SK-N-SH (cell line): ENCODE results near the gene CDH4. TPM values are rescaled to one million over a fixed set of nuclear protein-coding genes. Genes with fewer than 3 reads are reported as not detected.

Experiments used
- CTCF ChIA-PET: fragments of 300-600, 350-600 bp; formaldehyde crosslinking; extraction: SDS; loops from one replicate; lab custom pipeline; 2021; lab: Yijun Ruan, JAX
- POLR2A ChIA-PET: fragments of 350-600 bp; sonication (Branson Sonifier 250); formaldehyde crosslinking; extraction: SDS; loops from one replicate; lab custom pipeline; 2020; ENCODE audit warnings: antibody characterized with exemption, inconsistent platforms; lab: Yijun Ruan, JAX
- DNase-seq: peaks from one replicate; pipeline ENCODE4 v3.0.0; 2012
- H2AFZ ChIP-seq: fragments of 200-600 bp; sonication (generic); 2 replicates; pipeline ENCODE4 v1.8.1; 2016; ENCODE audit warnings: antibody characterized with exemption, mild to moderate bottlenecking, low read depth
- H3F3A ChIP-seq: fragments of 200-600 bp; sonication (generic); replicated peaks from 2 replicates; pipeline ENCODE3; 2016; ENCODE audit warnings: antibody characterized with exemption, mild to moderate bottlenecking; ENCODE audit not compliant: insufficient read depth
- H3K27ac ChIP-seq, 2 experiments: fragments of 200-500 bp in 1 of 2; fragments of 200-600 bp in 1 of 2; sonication (Bioruptor generic) in 1 of 2; sonication (generic), shearing (Covaris generic) in 1 of 2; 2 replicates each; pipeline versions ENCODE4 v1.5.1 to v1.6.1; 2014 to 2016; ENCODE audit warnings: low read depth in 2 of 2, inconsistent platforms in 1 of 2, low read length in 1 of 2, mild to moderate bottlenecking in 1 of 2, mixed read lengths in 1 of 2
- H3K27me3 ChIP-seq: fragments of 200-600 bp; sonication (generic), shearing (Covaris generic); 2 replicates; pipeline ENCODE4 v1.6.1; 2016; ENCODE audit warnings: mixed run types; ENCODE audit not compliant: insufficient read depth
- H3K36me3 ChIP-seq, 2 experiments: fragments of 200-500 bp in 1 of 2; fragments of 200-600 bp in 1 of 2; sonication (Bioruptor generic) in 1 of 2; sonication (generic) in 1 of 2; replicated peaks in 1 of 2; 2 replicates each; pipeline versions ENCODE3 to v1.5.1; 2014 to 2016; ENCODE audit warnings: low read length in 1 of 2, mild to moderate bottlenecking in 1 of 2; ENCODE audit not compliant: insufficient read depth in 2 of 2, control insufficient read depth in 1 of 2
- H3K4me1 ChIP-seq, 2 experiments: fragments of 200-500 bp in 1 of 2; fragments of 200-600 bp in 1 of 2; sonication (Bioruptor generic) in 1 of 2; sonication (generic), shearing (Covaris generic) in 1 of 2; 2 replicates each; pipeline versions ENCODE4 v1.5.1 to v1.6.1; 2014 to 2016; ENCODE audit warnings: low read depth in 1 of 2, low read length in 1 of 2, mixed run types in 1 of 2; ENCODE audit not compliant: insufficient read depth in 2 of 2, control insufficient read depth in 1 of 2
- H3K4me2 ChIP-seq: fragments of 200-600 bp; sonication (generic), shearing (Covaris generic); 2 replicates; pipeline ENCODE4 v1.6.1; 2017; ENCODE audit warnings: mixed run types
- H3K4me3 ChIP-seq, 2 experiments: fragments of 200-500 bp in 1 of 2; fragments of 200-600 bp in 1 of 2; sonication (Bioruptor generic) in 1 of 2; sonication (generic), shearing (Covaris generic) in 1 of 2; 2 replicates each; pipeline versions ENCODE4 v1.5.1 to v1.8.1; 2014 to 2016; ENCODE audit warnings: low read depth in 2 of 2, inconsistent platforms in 1 of 2, low read length in 1 of 2, mild to moderate bottlenecking in 1 of 2, mixed read lengths in 1 of 2, moderate library complexity in 1 of 2
- H3K79me2 ChIP-seq: fragments of 200-600 bp; sonication (generic); 2 replicates; pipeline ENCODE4 v1.8.1; 2017; ENCODE audit warnings: mild to moderate bottlenecking; ENCODE audit not compliant: insufficient read depth
- H3K9ac ChIP-seq: fragments of 200-600 bp; sonication (generic); 2 replicates; pipeline ENCODE4 v1.6.1; 2017; ENCODE audit warnings: mixed run types
- H3K9me2 ChIP-seq: fragments of 200-600 bp; sonication (generic); 2 replicates; pipeline ENCODE4 v1.6.1; 2017; ENCODE audit warnings: mixed run types
- H3K9me3 ChIP-seq: fragments of 200-600 bp; sonication (generic); 2 replicates; pipeline ENCODE4 v1.6.1; 2017; ENCODE audit warnings: mixed run types, mild to moderate bottlenecking, moderate library complexity
- H4K20me1 ChIP-seq: fragments of 200-600 bp; sonication (generic); 2 replicates; pipeline ENCODE4 v1.6.1; 2017; ENCODE audit warnings: mild to moderate bottlenecking, mixed run types; ENCODE audit not compliant: insufficient read depth
- CHD2 ChIP-seq: fragments of 150-350 bp; IDR thresholded peaks from 2 replicates; pipeline ENCODE4 v1.6.1; 2018; ENCODE audit warnings: low read length; ENCODE audit not compliant: partially characterized antibody
- ELF1 ChIP-seq: IDR thresholded peaks from 2 replicates; pipeline ENCODE4 v1.4.0; 2012
- EP300 ChIP-seq, 2 experiments: IDR thresholded peaks; 2 replicates each; pipeline versions ENCODE4 v1.4.0 to v1.6.1; 2012; ENCODE audit warnings: borderline replicate concordance in 1 of 2, low read depth in 1 of 2, low read length in 1 of 2
- FOXM1 ChIP-seq: IDR thresholded peaks from 2 replicates; pipeline ENCODE4 v1.4.0; 2012; ENCODE audit warnings: low read depth, mild to moderate bottlenecking
- GABPA ChIP-seq: IDR thresholded peaks from 2 replicates; pipeline ENCODE4 v1.4.0; 2012; ENCODE audit warnings: low read depth, mild to moderate bottlenecking
- MEF2A ChIP-seq: IDR thresholded peaks from 2 replicates; pipeline ENCODE4 v1.4.0; 2012; ENCODE audit warnings: low read depth, borderline replicate concordance
- NFIC ChIP-seq: IDR thresholded peaks from 2 replicates; pipeline ENCODE4 v1.4.0; 2012; ENCODE audit warnings: borderline replicate concordance
- RCOR1 ChIP-seq: fragments of 150-350 bp; IDR thresholded peaks from 2 replicates; pipeline ENCODE4 v1.6.1; 2017; ENCODE audit warnings: antibody characterized with exemption, low read length
- RXRA ChIP-seq: IDR thresholded peaks from 2 replicates; pipeline ENCODE4 v1.4.0; 2012; ENCODE audit warnings: low read depth, mild to moderate bottlenecking, borderline replicate concordance
- SIN3A ChIP-seq: IDR thresholded peaks from 2 replicates; pipeline ENCODE4 v1.6.1; 2012; ENCODE audit warnings: low read depth, mild to moderate bottlenecking, low read length, moderate library complexity, borderline replicate concordance
- TAF1 ChIP-seq: IDR thresholded peaks from 2 replicates; pipeline ENCODE4 v1.6.1; 2012; ENCODE audit warnings: low read depth, mild to moderate bottlenecking, low read length, moderate library complexity, borderline replicate concordance
- USF1 ChIP-seq: IDR thresholded peaks from 2 replicates; pipeline ENCODE4 v1.4.0; 2012; ENCODE audit warnings: low read depth, borderline replicate concordance
- YY1 ChIP-seq: IDR thresholded peaks from 2 replicates; pipeline ENCODE4 v1.4.0; 2012; ENCODE audit warnings: low read depth, mild to moderate bottlenecking
- ZBTB33 ChIP-seq: IDR thresholded peaks from 2 replicates; pipeline ENCODE4 v1.4.0; 2012; ENCODE audit warnings: low read depth, borderline replicate concordance
- WGBS: methylation state at CpG from one replicate; pipeline ENCODE4 v1.1.6; 2017; ENCODE audit warnings: low lambda C conversion rate; 5-methylcytosine and 5-hydroxymethylcytosine counted together
- polyA plus RNA-seq, 3 experiments: library from polyadenylated mRNA; depleted of rRNA; stranded (reverse); fragments of >200 nt; gene quantifications; 2 replicates each; pipeline ENCODE4 v1.2.3, GENCODE V29; 2012
- TF ChIP-seq, protein P1 (sequence below): fragments of 150-350 bp; IDR thresholded peaks from 2 replicates; pipeline ENCODE4 v1.6.1; 2016; ENCODE audit warnings: mild to moderate bottlenecking, low read depth, low read length

The CDH4 gene
- polyA plus RNA-seq, 1 of the 3 experiments (the other 2 are of a cell fraction) = not detected

- no peak overlapping the region for H3K9ac ChIP-seq
Observed at GRCh38 chr20:61872371-61872900, 620.4 kb downstream of the CDH4 start.

More at GRCh38 chr20:61872371-61872900, 620.4 kb downstream of the CDH4 start:
- Histone ChIP-seq H3K27ac (no peak overlapping the region), H3K4me3 (no peak overlapping the region), H3K4me2 (no peak overlapping the region), H3K9me3 (0 out of 2 replicates have a peak, but pooled peaks cover 4% of the 10 kb centered on the region), H2AFZ (no peak overlapping the region), H3K79me2 (no peaks in the 10 kb centered on the region), H3K27me3 (no peaks in the 10 kb centered on the region), H3K36me3 (no peaks in the 10 kb centered on the region), H3K4me1 (no peaks in the 10 kb centered on the region), H4K20me1 (no peaks in the 10 kb centered on the region), H3F3A (no peaks in the 10 kb centered on the region), H3K9me2 (no peaks in the 10 kb centered on the region)
- 29% methylated on average over 1 of the region's 20 CpGs for WGBS
- CTCF ChIA-PET = interaction anchor here (0.7 to 1.9 kb wide), 2 partner anchors 15 to 24 kb away, joined by 3 to 5 read pairs; no protein-coding TSS in a partner anchor
- DNase-seq = no peak
- POLR2A ChIA-PET = no interaction called here
- TF ChIP-seq FOXM1 (no peak), RCOR1 (no peak), NFIC (no peak), TAF1 (no peak), EP300 (IDR thresholded peaks at IDR 0.05; ENCODE audit: borderline replicate concordance in 1 of 2, low read depth in 1 of 2, low read length in 1 of 2) (no peak), CHD2 (no peak), YY1 (no peak), SIN3A (no peak), ELF1 (no peak), RXRA (no peak), ZBTB33 (no peak), GABPA (no peak), USF1 (no peak), MEF2A (no peak)
- TF ChIP-seq, protein P1, sequence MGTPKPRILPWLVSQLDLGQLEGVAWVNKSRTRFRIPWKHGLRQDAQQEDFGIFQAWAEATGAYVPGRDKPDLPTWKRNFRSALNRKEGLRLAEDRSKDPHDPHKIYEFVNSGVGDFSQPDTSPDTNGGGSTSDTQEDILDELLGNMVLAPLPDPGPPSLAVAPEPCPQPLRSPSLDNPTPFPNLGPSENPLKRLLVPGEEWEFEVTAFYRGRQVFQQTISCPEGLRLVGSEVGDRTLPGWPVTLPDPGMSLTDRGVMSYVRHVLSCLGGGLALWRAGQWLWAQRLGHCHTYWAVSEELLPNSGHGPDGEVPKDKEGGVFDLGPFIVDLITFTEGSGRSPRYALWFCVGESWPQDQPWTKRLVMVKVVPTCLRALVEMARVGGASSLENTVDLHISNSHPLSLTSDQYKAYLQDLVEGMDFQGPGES = no peak
